ENCODE results near the gene KDM4B.

The KDM4B gene

DNA sequence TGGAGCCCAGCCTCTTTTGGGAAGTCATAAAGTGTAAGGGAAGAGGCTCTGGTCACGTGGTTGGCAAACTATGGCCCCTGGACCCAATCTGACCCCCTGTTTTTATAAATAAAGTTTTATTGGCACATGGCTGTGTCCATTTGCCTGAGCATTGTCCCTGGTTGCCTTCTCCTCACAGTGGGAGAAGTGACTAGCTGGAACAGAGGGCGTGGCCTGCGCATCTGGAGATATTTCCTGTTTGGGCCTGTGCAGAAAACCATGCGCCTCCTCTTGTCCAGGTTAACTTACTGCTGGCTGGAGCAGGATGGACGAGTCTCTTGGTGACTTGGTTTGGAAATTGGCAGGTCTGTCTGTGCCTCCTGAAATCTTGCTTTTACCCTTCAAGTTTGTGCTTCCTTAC lies 48.3 kb downstream of the KDM4B start:
- DNase-seq (ENCODE audit: insufficient read length, low spot score) (no peak), FAIRE-seq (no peak)
- TF ChIP-seq, protein P1, sequence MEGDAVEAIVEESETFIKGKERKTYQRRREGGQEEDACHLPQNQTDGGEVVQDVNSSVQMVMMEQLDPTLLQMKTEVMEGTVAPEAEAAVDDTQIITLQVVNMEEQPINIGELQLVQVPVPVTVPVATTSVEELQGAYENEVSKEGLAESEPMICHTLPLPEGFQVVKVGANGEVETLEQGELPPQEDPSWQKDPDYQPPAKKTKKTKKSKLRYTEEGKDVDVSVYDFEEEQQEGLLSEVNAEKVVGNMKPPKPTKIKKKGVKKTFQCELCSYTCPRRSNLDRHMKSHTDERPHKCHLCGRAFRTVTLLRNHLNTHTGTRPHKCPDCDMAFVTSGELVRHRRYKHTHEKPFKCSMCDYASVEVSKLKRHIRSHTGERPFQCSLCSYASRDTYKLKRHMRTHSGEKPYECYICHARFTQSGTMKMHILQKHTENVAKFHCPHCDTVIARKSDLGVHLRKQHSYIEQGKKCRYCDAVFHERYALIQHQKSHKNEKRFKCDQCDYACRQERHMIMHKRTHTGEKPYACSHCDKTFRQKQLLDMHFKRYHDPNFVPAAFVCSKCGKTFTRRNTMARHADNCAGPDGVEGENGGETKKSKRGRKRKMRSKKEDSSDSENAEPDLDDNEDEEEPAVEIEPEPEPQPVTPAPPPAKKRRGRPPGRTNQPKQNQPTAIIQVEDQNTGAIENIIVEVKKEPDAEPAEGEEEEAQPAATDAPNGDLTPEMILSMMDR (IDR thresholded peaks at IDR 0.05; ENCODE audit: insufficient read depth, missing control alignments), result no peak

DNA sequence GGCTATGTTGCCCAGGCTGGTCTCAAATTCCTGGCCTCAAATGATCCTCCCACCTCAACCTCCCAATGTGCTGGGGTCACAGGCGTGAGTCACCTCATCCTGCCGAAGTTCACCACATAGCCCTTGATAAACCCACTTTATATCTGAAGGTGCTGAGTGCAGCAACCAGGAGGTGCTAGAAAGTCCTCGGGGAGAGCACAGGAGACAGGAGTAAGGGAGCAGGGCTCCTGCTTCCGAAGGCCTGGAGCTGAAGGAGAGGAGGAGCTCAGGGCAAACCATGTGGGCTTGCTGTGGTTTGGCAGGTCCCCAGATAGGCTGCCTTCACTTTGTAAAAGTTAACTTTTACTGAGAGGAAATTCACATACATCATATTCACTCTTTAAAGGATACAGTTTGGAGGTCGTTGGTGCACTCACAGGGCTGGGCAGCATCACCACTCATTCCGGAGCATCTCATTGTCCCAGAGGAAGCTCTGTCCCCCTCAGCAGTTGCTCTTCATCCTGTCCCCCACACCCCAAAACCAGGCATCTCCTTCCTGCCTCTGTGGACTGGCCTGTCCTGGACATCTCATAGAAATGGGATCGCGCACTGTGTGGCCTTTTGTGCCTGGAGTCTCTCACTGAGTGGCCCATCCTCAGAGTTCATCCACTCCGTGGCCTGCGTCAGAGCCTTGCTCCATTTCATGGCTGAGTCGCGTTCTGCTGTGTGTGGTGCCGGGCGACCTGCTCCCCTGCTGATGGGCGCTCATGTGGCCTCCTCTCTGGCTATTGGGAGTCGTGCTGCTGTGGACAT lies 49.5 kb downstream of the KDM4B start:
- no peak for DNase-seq (ENCODE audit: insufficient read length, low spot score)
- no peak for FAIRE-seq
- TF ChIP-seq, protein P1 (IDR thresholded peaks at IDR 0.05; ENCODE audit: insufficient read depth, missing control alignments), result no peak

DNA sequence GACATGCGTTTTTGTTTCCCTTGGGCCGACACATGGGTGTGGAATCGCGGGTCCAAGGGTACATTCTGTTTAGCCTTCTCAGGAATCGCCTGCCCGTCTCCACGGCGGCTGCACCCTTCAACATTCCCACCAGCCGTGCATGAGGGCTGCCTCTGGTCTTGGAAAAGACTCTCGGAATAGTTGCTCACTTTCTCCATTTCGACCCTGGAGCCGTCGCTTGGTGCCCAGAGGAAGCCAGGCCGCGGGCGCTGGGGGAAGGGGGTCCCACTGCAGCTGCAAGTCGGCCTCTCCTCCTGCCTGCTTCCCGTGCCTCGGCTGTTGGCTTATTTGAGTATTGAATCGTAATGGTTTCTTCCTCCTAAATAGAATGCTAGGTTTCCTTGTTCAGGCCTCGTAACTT lies 51.5 kb downstream of the KDM4B start:
- TF ChIP-seq, protein P1 (IDR thresholded peaks at IDR 0.05; ENCODE audit: insufficient read depth, missing control alignments), result no peak
- FAIRE-seq, result no peak
- no peak for DNase-seq (ENCODE audit: insufficient read length, low spot score)

DNA sequence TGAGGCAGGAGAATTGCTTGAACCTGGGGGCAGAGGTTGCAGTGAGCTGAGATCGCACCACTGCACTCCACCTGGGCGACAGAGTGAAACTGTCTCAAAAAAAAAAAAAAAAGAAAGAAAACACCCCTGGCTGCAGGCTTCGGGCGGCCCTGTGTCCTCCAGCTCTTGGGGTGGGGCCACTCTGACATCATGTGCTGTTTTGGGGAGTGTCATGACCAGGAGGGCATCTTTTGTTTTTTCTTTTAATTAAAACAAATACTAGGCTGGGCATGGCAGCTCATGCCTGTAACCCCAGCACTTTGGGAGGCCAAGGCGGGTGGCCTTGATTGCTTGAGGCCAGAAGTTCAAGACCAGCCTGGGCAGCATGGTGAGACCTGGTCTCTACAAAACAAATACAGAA lies 52.1 kb downstream of the KDM4B start:
- TF ChIP-seq, protein P1 (IDR thresholded peaks at IDR 0.05; ENCODE audit: insufficient read depth, missing control alignments), result no peak
- no peak for FAIRE-seq
- no peak for DNase-seq (ENCODE audit: insufficient read length, low spot score)

DNA sequence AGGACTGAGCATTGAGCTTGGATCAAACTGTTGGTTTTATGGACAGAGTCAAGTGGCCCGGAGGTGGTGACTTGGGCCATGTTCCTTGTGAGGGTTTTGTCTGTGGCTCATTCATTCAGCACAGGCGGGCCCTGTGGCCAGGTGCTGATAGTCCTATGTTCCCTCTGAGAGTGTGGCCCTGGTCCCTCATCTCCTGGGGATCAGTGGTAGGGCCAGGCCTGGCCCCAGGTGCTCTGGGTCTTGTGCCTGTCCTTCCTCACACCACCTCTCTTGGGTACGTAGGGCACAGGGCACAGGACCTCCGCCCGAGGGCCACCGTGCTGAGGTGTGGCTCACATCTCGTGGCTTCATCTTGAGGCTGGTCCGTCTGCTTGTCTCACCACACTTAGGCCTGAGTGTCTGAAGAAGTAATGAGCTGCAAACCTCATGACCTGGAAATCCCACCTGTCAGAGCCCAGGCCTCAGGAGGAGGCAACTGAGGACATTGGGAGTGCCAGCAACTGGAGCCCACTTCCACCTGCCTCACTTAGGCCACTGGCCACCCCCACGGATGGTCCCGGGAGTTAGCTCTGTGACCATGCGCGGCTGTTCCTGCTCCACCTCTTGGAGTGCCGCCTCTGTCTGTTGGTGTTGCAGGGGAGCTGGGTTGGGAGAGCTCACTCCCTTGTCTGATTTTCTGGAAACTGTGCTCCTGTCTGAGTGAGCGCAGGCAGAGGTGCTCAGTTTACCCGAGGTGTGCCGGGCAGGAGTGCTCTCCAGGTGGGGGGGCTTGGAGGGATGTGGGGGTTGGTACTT lies 53.4 kb downstream of the KDM4B start:
- TF ChIP-seq, protein P1 (IDR thresholded peaks at IDR 0.05; ENCODE audit: insufficient read depth, missing control alignments), result no peak
- DNase-seq (ENCODE audit: insufficient read length, low spot score) (no peak), FAIRE-seq (no peak)

DNA sequence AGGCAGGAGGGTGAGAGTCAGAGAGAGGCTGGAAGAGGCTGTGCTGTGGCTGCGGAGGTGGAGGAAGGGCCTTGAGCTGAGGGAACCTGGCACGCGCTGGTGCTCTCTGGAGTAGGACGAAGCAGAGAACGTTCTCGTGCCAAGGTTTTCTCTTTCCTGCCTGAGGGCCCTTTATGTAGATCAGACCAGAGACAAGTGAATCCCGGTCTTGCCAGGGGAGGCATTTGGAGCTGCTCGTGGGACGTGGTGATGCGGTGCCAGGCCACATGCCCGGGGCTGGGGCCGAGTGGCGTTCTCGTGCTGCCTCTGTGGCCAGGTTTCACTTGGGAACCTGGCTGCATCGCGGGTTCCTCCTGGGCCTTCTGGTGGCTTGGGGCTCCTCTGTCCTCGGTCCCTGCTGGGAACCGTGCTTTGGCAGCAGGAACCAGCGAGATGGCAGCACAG lies 54.2 kb downstream of the KDM4B start:
- no peak for DNase-seq (ENCODE audit: insufficient read length, low spot score)
- TF ChIP-seq, protein P1 (IDR thresholded peaks at IDR 0.05; ENCODE audit: insufficient read depth, missing control alignments), result no peak
- FAIRE-seq, result no peak

DNA sequence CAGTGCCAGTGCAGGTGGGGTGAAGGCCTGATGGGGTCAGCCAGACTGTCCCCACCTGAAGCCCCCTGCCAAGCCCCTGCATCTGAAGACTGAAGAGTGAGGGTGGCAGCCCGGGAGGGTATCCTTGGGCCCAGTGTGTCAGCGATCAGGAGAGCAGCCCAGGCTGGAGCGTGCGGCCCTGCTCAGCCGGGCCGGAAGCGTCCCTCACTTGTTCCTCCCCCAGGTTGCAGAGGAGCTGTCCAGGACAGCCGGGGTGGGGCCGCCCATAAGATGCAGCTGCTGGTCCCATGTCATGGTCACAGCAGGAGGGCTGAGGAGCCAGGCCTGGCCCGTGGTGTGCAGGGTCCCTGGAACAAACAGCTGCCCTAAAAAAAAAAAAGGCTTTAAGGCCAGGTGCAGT lies 55.4 kb downstream of the KDM4B start:
- TF ChIP-seq, protein P1 (IDR thresholded peaks at IDR 0.05; ENCODE audit: insufficient read depth, missing control alignments), result no peak
- FAIRE-seq, result no peak
- no peak for DNase-seq (ENCODE audit: insufficient read length, low spot score)

Measured in D721Med (cell line).